Measurements from ENCODE around the gene IPO5.
"Not testable (repeated sequence)": the region's sequence is repeated elsewhere in the genome, so short reads cannot be mapped to it uniquely, and the experiment has no call there.

The IPO5 gene

DNA sequence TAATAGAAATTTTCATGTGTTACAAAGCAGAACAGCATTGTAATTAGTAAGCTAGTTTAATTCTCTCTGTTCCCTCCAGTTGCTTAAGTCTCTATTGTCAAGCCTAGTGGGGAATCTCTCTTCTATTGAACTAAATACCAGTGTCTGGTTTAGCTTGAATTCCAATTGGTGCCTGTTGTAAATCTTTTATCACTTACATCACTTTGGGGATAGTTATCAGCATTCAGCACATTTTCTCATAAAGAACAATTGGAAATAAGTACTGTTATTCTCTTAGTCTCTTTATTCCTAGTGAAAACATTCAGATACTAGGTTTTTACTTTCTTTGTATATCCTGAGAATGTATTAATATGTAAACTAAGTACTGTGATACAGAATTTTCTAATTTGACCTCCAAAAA lies 25.2 kb downstream of the IPO5 start:
- DNase-seq (ENCODE audit: low read depth): peak; percentile 83
- TF ChIP-seq, protein P1, sequence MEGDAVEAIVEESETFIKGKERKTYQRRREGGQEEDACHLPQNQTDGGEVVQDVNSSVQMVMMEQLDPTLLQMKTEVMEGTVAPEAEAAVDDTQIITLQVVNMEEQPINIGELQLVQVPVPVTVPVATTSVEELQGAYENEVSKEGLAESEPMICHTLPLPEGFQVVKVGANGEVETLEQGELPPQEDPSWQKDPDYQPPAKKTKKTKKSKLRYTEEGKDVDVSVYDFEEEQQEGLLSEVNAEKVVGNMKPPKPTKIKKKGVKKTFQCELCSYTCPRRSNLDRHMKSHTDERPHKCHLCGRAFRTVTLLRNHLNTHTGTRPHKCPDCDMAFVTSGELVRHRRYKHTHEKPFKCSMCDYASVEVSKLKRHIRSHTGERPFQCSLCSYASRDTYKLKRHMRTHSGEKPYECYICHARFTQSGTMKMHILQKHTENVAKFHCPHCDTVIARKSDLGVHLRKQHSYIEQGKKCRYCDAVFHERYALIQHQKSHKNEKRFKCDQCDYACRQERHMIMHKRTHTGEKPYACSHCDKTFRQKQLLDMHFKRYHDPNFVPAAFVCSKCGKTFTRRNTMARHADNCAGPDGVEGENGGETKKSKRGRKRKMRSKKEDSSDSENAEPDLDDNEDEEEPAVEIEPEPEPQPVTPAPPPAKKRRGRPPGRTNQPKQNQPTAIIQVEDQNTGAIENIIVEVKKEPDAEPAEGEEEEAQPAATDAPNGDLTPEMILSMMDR (conservative IDR thresholded peaks at IDR 0.05; ENCODE audit: low read length): no peak
- H3K4me3 ChIP-seq (ENCODE audit: low read length): peak overlapping the region; percentile 89

GRCh38 chr13:97979051-97979450 lies 25.6 kb downstream of the IPO5 start:
- peak; percentile 44 for DNase-seq (ENCODE audit: low read depth)
- TF ChIP-seq, protein P1 (conservative IDR thresholded peaks at IDR 0.05; ENCODE audit: low read length): no peak
- peak overlapping the region; percentile 89 for H3K4me3 ChIP-seq (ENCODE audit: low read length)

GRCh38 chr13:97979556-97979955 lies 26.1 kb downstream of the IPO5 start:
- DNase-seq (ENCODE audit: low read depth): no peak
- TF ChIP-seq, protein P1 (conservative IDR thresholded peaks at IDR 0.05; ENCODE audit: low read length): no peak
- H3K4me3 ChIP-seq (ENCODE audit: low read length): no peak overlapping the region

DNA sequence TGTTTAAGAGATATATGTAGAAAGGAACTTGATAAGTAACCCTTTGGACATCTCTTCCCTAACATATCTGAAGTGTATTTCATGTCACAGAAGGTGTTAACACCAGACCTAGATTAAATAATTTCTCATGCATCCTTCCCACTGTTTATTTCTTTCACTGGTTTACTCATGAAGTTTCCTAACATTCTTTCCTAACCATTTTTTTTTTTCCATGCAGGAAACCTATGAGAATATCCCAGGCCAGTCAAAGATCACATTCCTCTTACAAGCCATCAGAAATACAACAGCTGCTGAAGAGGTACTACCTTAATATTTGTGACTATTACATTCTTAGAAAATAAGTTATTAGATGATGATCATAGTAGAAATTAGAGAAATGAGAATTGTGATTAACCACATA lies 28.8 kb downstream of the IPO5 start:
- TF ChIP-seq, protein P1 (conservative IDR thresholded peaks at IDR 0.05; ENCODE audit: low read length): no peak

GRCh38 chr13:97986835-97987234 lies 33.4 kb downstream of the IPO5 start:
- no peak for DNase-seq (ENCODE audit: low read depth)
- H3K4me3 ChIP-seq (ENCODE audit: low read length): no peak overlapping the region
- TF ChIP-seq, protein P1 (conservative IDR thresholded peaks at IDR 0.05; ENCODE audit: low read length): no peak

More for the DNA sequence above, 28.8 kb downstream of the IPO5 start:
- DNase-seq (ENCODE audit: low read depth): peak; percentile 56
- no peak overlapping the region for H3K4me3 ChIP-seq (ENCODE audit: low read length)

- no peak for DNase-seq (ENCODE audit: low read depth)
- TF ChIP-seq, protein P1 (conservative IDR thresholded peaks at IDR 0.05; ENCODE audit: low read length): no peak
Observed at GRCh38 chr13:97999653-98000052, 46.2 kb downstream of the IPO5 start.

GRCh38 chr13:98004107-98004506 lies 50.6 kb downstream of the IPO5 start:
- peak; percentile 7 for DNase-seq (ENCODE audit: low read depth)
- no peak overlapping the region for H3K4me3 ChIP-seq (ENCODE audit: low read length)
- TF ChIP-seq, protein P1 (conservative IDR thresholded peaks at IDR 0.05; ENCODE audit: low read length): no peak

More at GRCh38 chr13:97999653-98000052, 46.2 kb downstream of the IPO5 start:
- no peak overlapping the region for H3K4me3 ChIP-seq (ENCODE audit: low read length)

DNA sequence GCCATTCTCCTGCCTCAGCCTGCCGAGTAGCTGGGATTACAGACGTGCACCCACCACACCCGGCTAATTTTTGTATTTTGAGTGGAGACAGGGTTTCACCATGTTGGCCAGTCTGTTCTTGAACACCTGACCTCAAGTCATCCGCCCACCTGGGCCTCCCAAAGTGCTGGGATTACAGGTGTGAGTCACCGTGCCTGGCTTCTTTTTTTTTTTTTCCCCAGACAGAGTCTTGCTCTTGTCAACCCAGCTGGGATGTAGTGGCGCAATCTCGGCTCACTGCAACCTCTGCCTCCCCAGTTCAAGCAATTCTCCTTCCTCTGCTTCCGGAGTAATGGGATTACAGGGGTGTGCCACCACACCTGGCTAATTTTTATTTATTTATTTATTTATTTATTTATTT lies 51.5 kb downstream of the IPO5 start:
- peak; percentile 13 for DNase-seq (ENCODE audit: low read depth)
- not testable (repeated sequence) for H3K4me3 ChIP-seq (ENCODE audit: low read length)
